ENCODE measurements around the gene CDK11A.
"Not testable (repeated sequence)": the region's sequence is repeated elsewhere in the genome, so short reads cannot be mapped to it uniquely, and the experiment has no call there.

Gene CDK11A

DNA sequence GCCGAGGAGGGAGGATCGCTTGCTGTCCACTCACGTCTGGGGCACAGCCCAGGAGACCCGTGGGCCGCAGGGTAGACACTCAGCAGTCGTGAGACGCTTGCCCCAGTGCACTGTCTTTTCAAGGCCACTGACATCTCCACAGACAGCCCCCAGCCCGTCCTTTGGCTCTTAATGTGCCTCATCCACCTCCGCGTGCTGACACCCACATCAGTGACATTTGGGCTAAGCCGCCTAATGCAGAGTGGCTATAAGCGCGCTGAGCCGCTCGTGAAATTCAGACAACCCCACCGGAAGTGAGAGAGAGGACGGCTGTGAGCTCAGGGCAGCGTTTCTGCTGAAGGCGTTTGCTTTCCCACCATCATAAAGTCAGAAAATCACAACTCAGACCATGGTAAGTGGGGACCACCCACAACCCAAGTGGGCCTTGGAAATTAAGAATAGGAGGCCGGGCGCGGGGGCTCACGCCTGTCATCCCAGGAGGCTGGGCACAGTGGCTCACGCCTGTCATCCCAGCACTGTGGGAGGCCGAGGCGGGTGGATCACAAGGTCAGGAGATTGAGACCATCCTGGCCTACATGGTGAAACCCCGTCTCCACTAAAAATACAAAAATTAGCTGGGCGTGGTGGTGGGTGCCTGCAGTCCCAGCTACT, 40.0 kb downstream of the CDK11A start:
- DNase-seq (ENCODE audit: low read depth in 2 of 2): no peak

GRCh38 chr1:1683104-1683905, 40.9 kb downstream of the CDK11A start:
- DNase-seq (ENCODE audit: low read depth in 2 of 2): no peak

GRCh38 chr1:1680912-1681273, 43.3 kb downstream of the CDK11A start:
- no peak for DNase-seq (ENCODE audit: low read depth in 2 of 2)

DNA sequence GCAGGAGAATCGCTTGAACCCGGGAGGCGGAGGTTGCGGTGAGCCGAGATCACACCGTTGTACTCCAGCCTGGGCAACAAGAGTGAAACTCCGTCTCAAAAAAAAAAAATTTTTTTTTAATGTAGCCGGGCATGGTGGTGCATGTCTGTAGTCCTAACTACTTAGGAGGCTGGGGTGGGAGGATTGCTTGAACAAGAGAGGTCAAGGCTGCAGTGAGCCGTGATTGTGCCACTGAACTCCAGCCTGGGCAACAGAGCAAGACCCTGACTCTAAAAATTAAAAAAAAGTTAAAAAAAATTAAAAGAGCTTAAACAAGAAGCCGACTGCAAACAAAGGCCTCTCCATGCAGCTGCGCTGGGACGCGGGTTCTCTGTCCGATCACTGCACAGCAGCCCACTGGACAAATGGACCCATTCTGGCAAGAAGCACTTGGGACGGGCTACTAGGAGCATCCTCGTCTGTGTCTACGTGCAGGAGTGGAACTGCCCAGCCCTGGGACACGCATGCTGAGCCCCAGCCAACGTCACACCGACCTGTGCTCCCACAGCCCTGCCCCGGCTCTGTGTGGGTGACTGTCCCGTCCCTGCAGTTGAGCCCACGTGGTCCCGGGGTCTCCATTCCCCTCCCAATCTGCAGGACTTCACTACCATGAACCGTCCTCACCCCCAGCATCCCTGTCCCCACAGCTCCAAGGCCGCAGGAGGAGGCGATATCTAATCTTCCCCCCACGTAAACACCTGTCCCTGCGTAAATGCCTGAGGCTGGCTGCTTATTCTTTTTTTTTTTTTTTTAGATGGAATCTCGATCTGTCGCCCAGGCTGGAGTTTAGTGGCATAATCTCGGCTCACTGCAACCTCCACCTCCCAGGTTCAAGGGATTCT, 43.9 kb downstream of the CDK11A start:
- DNase-seq (ENCODE audit: low read depth in 2 of 2): no peak

DNA sequence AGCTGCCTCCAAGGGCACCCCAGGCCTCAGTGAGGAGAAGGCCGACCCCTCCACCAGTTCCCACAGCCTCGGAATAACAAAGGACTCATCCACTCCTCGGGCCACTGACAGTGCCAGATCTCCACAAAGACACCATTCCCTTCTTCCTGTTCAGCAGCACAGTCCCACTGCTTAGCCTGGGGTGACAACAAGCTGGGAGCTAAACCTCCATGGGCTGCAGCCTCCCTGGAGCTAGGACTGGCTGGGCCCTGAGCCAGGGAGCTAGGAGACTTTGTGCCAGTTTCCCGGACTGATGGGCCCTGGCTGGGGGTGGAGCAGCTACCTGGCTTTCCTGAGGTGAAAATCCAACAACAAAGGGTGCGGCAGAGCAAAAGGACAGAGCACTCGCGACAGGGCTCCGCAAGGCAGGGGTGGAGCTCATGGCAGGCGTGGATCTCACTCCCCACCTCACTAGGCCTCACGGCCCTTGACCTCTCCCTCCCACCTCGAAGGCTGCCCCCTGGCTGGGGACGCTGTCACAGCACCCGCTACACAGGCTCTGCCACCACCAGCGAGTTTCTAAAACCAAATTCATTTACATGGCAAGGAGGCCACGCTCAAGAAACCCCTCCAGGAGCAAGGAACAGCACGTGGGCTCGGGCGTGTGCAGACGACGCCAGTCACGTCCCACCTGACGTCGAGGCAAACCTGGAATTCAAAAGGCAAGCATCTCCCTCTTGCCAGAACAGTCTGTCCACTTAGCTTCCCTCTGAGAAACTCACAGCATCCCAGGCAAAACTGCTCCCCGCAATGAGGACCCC, 45.4 kb downstream of the CDK11A start:
- DNase-seq (ENCODE audit: low read depth in 2 of 2): peak in 1 of 2 donors; percentile 54

DNA sequence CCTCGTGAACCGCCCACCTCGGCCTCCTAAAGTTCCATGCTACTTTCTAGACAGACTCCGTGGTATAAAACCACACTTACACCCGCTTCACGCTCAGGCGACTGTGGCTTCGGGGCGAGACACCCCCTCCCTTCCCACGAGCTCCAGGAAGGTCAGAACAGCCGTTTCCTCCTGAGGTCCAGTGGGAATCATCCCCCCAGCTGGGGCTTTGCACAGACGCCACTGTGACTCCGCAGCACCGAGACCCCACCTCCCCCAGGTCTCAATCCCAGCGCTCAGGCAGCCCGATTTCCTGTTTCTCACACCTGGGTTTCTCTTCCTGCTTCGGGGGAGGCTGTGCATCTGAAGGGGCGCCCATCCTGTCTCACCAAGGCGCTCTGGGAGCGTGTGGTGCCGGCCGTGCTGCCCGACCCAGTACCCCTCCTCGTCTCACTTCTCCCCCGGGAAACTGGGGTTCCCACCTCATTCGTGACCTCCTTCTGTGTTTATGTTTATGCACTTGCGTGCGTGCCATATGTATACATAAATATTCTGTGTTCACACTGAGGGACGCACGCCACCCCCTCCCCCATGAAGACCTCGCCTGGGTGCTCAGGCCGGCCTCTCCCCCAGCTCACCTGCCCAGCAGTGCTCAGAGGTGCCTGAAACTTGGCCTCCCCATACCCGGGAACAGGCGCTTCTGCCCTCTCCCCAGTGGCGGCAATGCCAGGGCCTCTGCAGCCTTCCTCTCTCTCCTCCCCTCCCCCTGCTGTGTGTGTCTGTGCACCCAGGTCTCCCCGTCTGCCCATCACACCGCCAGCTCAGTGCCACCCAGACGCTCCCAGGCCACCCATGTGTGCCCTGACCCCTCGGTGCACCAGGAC, 46.2 kb downstream of the CDK11A start:
- DNase-seq (ENCODE audit: low read depth in 2 of 2): no peak

- not testable (repeated sequence) for DNase-seq (ENCODE audit: low read depth in 2 of 2)
Observed at GRCh38 chr1:1676087-1676486, 48.1 kb downstream of the CDK11A start.

GRCh38 chr1:1675218-1675617, 48.9 kb downstream of the CDK11A start:
- DNase-seq (ENCODE audit: low read depth in 2 of 2): not testable (repeated sequence)

DNA sequence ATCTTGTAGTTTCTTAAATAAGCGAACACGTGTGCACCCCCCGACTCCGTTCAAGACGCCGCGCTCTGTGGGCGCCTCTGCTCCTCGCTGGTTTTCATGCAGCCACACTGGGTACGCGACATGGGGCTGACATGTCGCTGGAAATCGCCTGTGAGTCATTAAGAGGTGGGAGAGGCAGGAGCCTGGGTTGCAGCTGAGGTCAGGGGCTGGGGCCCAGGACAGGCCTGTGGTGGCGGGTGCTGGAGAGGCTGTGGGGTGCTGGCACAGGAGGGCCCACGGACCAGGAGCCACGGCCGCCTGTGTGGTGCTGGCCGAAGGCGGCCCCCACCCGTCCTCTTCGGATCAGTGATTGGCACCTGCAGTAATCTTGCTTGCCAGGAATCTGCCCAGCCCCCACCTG, 49.4 kb downstream of the CDK11A start:
- not testable (repeated sequence) for DNase-seq (ENCODE audit: low read depth in 2 of 2)

DNA sequence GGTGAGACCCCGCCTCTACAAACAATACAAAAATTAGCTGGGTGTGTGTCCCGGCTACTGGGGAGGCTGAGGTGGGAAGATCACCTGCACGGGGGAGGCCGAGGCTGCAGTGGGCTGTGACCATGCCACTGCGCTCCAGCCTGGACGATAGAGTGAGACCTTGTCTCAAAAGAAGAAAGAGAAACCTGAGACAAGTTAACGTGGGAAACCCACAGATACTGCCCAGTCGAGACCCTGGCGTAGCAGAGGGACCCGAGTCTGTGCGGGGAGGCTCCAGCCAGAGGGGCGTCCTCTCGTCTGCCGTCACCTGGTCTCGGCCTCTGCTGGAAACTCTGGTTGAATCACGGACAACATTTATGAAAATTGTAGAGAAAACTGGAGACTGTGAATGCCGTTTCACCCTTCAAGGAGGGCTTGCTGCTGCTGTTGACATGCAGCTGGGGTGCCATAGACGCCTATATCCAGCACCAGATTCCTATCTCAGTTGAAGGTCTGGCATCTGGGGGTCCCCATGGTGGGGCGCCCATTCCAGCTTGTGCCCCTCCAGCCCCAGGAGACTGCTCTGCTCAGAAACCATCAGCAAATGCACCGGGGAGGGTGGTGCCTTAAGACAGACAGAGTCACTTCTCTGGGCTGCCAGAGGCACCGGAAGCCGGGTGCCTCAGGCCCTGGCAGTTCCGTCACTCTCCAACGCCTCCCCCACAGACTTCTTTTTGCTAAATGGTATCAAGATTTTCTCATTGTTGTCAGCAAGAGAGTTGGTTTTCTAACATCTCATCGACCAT, 51.8 kb downstream of the CDK11A start:
- no peak for DNase-seq (ENCODE audit: low read depth in 2 of 2)

DNA sequence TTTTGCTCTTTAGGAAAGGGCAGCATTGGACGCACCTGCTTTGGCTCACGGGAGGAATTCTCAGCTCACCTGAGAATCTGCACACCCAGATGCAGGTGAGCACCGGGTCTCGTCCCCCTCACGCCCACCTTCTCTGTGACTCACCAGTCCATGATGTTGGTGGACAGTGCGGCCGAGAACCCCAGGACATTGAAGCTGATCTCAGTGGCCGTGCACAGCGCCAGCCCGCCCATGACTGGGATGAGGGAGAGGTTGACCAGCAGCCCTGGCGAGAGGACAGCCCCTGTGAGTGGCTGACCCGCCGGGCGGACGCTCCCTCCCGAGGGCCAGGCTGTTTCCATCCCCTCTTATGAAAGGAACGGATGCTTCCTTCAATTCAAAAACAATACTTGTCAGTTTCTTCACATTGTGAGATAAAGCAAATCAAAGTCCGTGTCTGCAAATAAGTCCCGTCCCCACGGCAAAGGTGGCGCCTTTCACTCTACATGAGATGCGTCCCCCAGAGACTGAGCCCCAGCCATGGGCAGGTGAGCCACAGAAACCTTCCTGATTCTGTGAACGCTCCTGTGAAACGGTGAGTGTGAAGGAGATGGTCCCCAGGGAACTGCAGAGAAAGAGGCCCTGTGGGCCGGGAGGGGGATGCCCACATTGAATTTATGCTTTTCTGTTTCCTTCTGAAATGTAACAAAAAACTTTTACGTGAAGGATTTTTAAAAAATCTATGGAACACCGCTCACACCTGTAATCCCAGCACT, 52.6 kb downstream of the CDK11A start:
- DNase-seq (ENCODE audit: low read depth in 2 of 2): no peak

GRCh38 chr1:1670866-1671265, 53.3 kb downstream of the CDK11A start:
- no peak for DNase-seq (ENCODE audit: low read depth in 2 of 2)

DNA sequence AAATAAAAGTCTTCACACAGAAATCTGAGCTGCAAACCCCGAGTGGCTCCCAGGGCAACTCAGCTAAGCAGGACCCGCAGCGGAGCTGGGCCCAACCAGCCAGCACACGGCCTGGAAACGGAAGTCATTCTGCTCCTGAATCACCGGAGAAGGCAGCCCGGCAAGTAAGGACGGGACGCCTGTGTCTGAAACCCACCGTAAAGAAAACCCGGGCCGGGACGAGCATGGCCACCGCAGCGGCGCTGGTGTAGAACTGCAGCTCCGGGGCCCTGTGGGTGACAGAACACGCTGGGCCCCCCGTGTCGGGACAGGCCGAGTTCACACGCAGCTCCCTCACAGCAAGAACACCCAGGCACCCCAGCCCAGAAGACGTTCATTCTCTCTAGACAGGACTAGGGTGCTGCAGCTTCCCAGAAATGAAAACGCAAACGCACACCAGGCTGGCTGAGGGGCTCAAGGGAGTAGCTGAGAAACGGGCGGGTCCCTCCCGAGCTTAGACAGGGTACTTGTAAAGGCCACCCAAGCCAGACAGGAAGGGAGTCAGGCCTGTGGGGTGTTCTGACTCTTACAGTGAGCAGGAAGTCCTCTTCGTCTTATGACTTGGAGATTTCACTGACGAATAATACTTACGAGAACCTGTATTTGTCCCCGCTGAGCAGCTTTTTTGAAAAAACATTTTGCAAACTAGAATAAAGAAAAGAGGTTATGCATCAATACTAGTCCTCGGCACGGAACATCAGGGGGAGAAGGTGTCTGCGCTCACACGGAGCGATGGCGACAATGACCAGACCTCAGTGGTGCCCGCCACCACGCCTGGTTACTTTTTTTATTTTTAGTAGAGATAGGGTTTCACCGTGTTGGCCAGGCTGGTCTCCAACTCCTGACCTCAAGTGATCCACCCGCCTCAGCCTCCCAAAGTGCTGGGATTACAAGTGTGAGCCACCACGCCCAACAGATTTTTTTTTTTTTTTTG, 54.4 kb downstream of the CDK11A start:
- no peak for DNase-seq (ENCODE audit: low read depth in 2 of 2)

- no peak for DNase-seq (ENCODE audit: low read depth in 2 of 2)
Observed at GRCh38 chr1:1666526-1666925, 57.6 kb downstream of the CDK11A start.

DNA sequence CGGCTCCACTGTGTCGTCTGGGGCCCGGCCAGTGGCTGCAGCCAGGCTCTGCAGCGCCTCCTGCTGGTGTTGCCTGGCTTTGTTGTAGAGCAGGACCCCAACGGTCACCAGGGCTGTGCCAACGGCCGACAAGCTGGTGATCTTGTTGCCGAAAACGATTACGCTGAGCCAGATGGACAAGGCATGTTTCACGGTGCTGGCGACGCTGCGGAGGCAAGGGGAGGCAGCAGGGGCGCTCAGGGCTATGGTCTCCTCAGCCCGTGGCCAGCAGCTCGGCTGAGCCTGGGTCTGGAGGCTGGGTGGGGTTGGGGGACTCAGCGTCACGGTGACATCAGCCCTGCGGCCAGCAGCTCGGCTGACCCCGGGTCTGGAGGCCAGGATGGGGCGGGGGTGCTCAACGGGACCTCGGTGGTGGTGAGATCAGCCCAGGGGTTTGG, 58.3 kb downstream of the CDK11A start:
- DNase-seq (ENCODE audit: low read depth in 2 of 2): no peak

DNA sequence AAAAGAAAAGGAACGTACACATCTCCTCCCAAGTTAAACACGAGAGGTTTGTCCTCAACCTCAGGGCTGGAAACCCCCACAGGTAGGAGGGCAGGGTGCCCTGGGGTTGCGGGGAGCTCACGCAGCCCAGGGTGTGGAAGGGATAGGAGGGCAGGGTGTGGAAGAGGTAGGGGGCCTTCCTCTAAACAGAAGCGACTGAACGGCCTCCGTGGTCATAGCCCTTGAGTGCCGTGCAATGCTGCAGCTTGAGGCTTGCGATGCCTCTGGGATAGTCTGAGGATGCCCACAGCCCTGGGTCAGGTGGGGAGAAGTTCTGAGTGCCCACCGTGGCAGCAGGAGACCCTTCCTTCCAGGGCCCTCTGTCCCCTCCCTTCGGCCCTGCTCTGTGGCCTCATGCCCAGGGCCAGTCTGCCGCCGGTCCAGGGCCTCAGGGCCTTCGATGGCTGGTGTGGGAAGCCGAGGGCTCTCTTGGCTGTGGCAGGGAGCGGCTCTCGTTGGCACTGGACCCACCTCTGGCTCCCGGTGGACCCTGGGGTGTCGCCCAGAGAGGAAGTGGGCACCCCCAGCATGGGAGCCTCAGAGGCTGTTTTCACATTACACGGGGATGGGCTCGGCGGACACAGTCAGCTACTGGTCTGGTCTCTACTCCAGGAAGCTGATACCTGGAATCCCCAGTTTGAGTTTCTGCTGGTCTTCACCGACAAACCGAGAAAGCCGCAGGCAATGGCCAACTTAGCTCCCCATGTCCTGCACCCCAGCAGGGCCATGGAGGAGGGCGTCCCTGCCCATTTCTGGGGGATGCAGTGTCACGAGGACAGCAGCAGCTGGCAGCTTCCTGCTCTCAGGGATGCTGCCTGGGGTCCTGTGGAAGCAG, 59.0 kb downstream of the CDK11A start:
- DNase-seq (ENCODE audit: low read depth in 2 of 2): no peak

DNA sequence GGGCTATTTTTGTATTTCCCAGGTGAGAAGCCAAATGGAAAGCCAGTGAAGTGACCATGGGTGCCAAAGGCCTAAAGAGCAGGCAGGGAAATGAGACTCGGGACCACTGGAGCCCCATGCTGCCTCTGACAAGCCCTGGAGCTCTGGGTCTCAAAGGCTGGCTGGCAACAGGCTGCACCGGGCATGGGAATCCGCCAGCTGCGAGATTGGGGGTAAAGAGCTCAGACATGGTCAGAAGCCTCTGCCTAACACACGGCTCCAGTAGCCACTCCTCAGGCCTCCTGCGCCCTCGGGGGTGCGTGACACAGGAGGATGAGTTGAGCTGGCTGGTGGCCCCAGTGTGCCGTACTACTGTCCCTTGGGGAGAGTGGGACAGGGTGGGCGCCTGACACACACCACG, 59.8 kb downstream of the CDK11A start:
- DNase-seq (ENCODE audit: low read depth in 2 of 2): not testable (repeated sequence)

All from stimulated activated CD4-positive, alpha-beta T cell treated with anti-CD3 and anti-CD28 coated beads, Interleukin-15, amount 100 ng/mL, for 48 hours (primary cell).